ENCODE data around the gene FDX2. TPM values are rescaled to one million over a fixed set of nuclear protein-coding genes. Genes with fewer than 3 reads are reported as not detected.

Gene FDX2
- total and polyA plus RNA-seq, 2 of the 13 experiments (the other 11 are each of a cell fraction or from before 2014, with no cell fraction given): 21.0 to 24.7 TPM

DNA sequence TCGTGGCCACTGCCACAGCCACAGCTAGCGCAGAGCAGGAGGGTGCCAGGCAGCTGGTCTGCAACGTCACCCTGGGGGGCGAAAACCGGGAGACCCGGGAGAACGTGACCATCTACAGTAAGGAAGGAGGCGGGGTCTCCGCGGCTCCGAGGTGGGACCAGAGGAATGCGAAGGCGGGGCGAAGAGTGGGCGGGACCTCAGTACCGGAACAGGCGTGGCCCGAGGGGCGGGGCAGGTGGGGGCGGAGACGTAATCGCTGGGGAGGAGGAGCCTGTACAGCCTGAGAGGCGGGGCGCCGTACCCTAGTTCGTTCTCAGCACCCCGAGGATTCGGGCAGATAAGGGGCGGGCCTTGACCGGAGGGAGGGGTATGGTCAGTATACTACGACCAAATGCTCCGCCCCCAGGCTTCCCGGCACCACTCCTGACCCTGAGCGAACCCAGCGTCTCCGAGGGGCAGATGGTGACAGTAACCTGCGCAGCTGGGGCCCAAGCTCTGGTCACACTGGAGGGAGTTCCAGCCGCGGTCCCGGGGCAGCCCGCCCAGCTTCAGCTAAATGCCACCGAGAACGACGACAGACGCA, 23.5 kb downstream of the FDX2 start (continued):
- TF ChIP-seq ZNF496 (CRISPR knock-in tag; IDR thresholded peaks at IDR 0.05; ENCODE audit: insufficient replicate concordance): no peak
- no peak for TF ChIP-seq FOXJ3 (CRISPR knock-in tag; IDR thresholded peaks at IDR 0.05; ENCODE audit: borderline replicate concordance)
- TF ChIP-seq ZNF292 (CRISPR knock-in tag; IDR thresholded peaks at IDR 0.05; ENCODE audit: borderline replicate concordance, low read depth): no peak
- no peak for TF ChIP-seq ZNF337 (CRISPR knock-in tag; IDR thresholded peaks at IDR 0.05; ENCODE audit: borderline replicate concordance, low read depth)
- TF ChIP-seq NONO (IDR thresholded peaks at IDR 0.05): no peak
- TF ChIP-seq NONO (CRISPR knock-in tag; conservative IDR thresholded peaks at IDR 0.05): 0 out of 2 replicates have a peak, but pooled peaks have one; percentile 18
- TF ChIP-seq, protein P1, sequence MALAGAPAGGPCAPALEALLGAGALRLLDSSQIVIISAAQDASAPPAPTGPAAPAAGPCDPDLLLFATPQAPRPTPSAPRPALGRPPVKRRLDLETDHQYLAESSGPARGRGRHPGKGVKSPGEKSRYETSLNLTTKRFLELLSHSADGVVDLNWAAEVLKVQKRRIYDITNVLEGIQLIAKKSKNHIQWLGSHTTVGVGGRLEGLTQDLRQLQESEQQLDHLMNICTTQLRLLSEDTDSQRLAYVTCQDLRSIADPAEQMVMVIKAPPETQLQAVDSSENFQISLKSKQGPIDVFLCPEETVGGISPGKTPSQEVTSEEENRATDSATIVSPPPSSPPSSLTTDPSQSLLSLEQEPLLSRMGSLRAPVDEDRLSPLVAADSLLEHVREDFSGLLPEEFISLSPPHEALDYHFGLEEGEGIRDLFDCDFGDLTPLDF (CRISPR knock-in tag; IDR thresholded peaks at IDR 0.05): no peak

DNA sequence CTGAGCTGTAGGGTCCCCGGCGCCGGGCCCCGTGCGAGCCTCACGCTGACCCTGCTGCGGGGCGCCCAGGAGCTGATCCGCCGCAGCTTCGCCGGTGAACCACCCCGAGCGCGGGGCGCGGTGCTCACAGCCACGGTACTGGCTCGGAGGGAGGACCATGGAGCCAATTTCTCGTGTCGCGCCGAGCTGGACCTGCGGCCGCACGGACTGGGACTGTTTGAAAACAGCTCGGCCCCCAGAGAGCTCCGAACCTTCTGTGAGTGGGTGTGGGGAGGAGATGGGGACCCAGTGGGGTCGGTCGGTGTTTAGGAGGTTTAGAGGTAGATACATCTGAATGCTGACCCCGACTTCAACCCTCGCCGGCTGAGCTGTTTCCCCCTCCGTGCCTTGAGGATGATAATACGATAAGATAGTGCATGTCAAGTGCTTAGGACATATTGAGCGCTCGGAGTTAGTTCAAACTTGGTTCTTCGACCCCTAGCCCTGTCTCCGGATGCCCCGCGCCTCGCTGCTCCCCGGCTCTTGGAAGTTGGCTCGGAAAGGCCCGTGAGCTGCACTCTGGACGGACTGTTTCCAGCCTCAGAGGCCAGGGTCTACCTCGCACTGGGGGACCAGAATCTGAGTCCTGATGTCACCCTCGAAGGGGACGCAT, 24.1 kb downstream of the FDX2 start:
- FAIRE-seq (no peak), ATAC-seq (peak; percentile 1)
- H3K27me3 ChIP-seq (ENCODE audit: control insufficient read depth in 1 of 2, insufficient read depth in 2 of 2, low read length in 2 of 2): peaks cover 0 to 20% of the 10 kb centered on the region in 2 experiments; a peak in 3 of 5 replicates
- TF ChIP-seq SIN3A (IDR thresholded peaks at IDR 0.05; ENCODE audit: borderline replicate concordance, low read depth, low read length) (0 out of 2 replicates have a peak, but pooled peaks have one; percentile 20), KDM2A (CRISPR knock-in tag; IDR thresholded peaks at IDR 0.05; ENCODE audit: borderline replicate concordance, low read depth) (no peak), ZNF263 (CRISPR knock-in tag; IDR thresholded peaks at IDR 0.05) (peak; percentile 98), NFKB2 (CRISPR knock-in tag; IDR thresholded peaks at IDR 0.05; ENCODE audit: borderline replicate concordance) (0 out of 2 replicates have a peak, but pooled peaks have one; percentile 7), TARDBP (CRISPR knock-in tag; IDR thresholded peaks at IDR 0.05) (peak; percentile 35; the same call in 1 of the 2 replicates), ARNTL (CRISPR knock-in tag; IDR thresholded peaks at IDR 0.05) (0 out of 2 replicates have a peak, but pooled peaks have one; percentile 17), NONO (IDR thresholded peaks at IDR 0.05) (no peak), NONO (CRISPR knock-in tag; conservative IDR thresholded peaks at IDR 0.05) (0 out of 2 replicates have a peak, but pooled peaks have one; percentile 26), ZNF605 (CRISPR knock-in tag; IDR thresholded peaks at IDR 0.05) (peak; percentile 67), ZNF589 (CRISPR knock-in tag; conservative IDR thresholded peaks at IDR 0.05) (0 out of 2 replicates have a peak, but pooled peaks have one; percentile 34), CEBPB (IDR thresholded peaks at IDR 0.05; ENCODE audit: borderline replicate concordance, low read depth, low read length) (no peak), ZNF672 (CRISPR knock-in tag; IDR thresholded peaks at IDR 0.05) (peak; percentile 12; the same call in 1 of the 2 replicates)
- TF ChIP-seq, protein P2, sequence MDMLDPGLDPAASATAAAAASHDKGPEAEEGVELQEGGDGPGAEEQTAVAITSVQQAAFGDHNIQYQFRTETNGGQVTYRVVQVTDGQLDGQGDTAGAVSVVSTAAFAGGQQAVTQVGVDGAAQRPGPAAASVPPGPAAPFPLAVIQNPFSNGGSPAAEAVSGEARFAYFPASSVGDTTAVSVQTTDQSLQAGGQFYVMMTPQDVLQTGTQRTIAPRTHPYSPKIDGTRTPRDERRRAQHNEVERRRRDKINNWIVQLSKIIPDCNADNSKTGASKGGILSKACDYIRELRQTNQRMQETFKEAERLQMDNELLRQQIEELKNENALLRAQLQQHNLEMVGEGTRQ (IDR thresholded peaks at IDR 0.05; ENCODE audit: low read depth, low read length): no peak
- TF ChIP-seq, protein P2 (CRISPR knock-in tag; IDR thresholded peaks at IDR 0.05; ENCODE audit: borderline replicate concordance): no peak

More for the DNA sequence above, 24.1 kb downstream of the FDX2 start:
- Histone ChIP-seq H3K4me2 (ENCODE audit: low read depth, low read length) (peak overlapping the region; percentile 97), H3K79me2 (ENCODE audit: insufficient read depth, low read length) (no peaks in the 10 kb centered on the region), H3K27ac (ENCODE audit: extremely low read length, insufficient read depth, low read length) (no peak overlapping the region), H3K36me3 (replicated peaks in 1 of 2; ENCODE audit: control insufficient read depth in 1 of 2, insufficient read depth in 2 of 2, low read length in 2 of 2) (no peaks in the 10 kb centered on the region), H3K9ac (ENCODE audit: insufficient read depth, low read depth, low read length) (peak overlapping the region; percentile 31; the same call in 1 of the 2 replicates), H4K20me1 (ENCODE audit: insufficient read depth, low read length) (no peaks in the 10 kb centered on the region), H3K4me1 (ENCODE audit: insufficient read depth, low read length) (peaks cover 70% of the 10 kb centered on the region), H3K4me3 (replicated peaks in 1 of 3; ENCODE audit: insufficient read depth in 1 of 3, low read depth in 2 of 3, low read length in 3 of 3) (peak overlapping the region; percentile 52 to 79 (median 62)), H2AFZ (ENCODE audit: low read length) (no peak overlapping the region), H3K9me3 (ENCODE audit: low read length) (no peaks in the 10 kb centered on the region)
- ChIA-PET POLR2A (interaction anchor here (0.6 to 7.3 kb wide), 7 partner anchors 11 to 97 kb away, joined by 3 to 149 read pairs (median 4); partner anchors contain the start of genes ICAM1, RAVER1 and TYK2), CTCF (ENCODE audit: low intra/inter-chr PET ratio, low total read pairs) (no interaction called here)
- no TSS peak for BruUV-seq (replicated peaks)
- no peak for DNase-seq (ENCODE audit: low spot score)
- intact Hi-C loops (cut with micrococcal nuclease; ENCODE audit: unreplicated experiment) (loop anchor here (2.0 kb wide), 1 partner anchor 41 kb away; the partner anchor contains the start of gene RAVER1), in situ Hi-C loops (cut with HindIII; ENCODE audit: extremely low pct_ligation_motif_present, low pct_unique_long_range_greater_than_20kb) (no loop called here)
- 0% methylated on average over 3 of the region's 49 CpGs for WGBS (ENCODE audit: low lambda C conversion rate)
